Caco-2 (cell line): Measurements from ENCODE around the gene ACAT2. TPM values are rescaled to one million over a fixed set of nuclear protein-coding genes. Genes with fewer than 3 reads are reported as not detected.
A peak's percentile ranks its signal among the peaks of the same experiment; 100 is the strongest.

Experiments used
- BruUV-seq: library from RNA; stranded (reverse); fragments of 400-500 nt; replicated peaks from 2 replicates; lab custom pipeline; 2021; lab: Mats Ljungman, UMichigan
- CTCF ChIA-PET: fragments of 300-600 bp; sonication (Branson Sonifier 250); formaldehyde crosslinking; loops from one replicate; lab custom pipeline; 2022; ENCODE audit warnings: antibody characterized with exemption; lab: Charles Lee
- POLR2A ChIA-PET: fragments of 300-600 bp; sonication (Branson Sonifier 250); formaldehyde crosslinking; loops from one replicate; lab custom pipeline; 2022; ENCODE audit warnings: antibody characterized with exemption; lab: Charles Lee
- DNase-seq, 2 experiments: peaks; one replicate each; pipeline versions ENCODE4 v3.0.0 to v3.0.0-alpha.2; 2020 to 2022
- H3K27me3 ChIP-seq: replicated peaks from 2 replicates; pipeline ENCODE4 v1.6.0; 2011; ENCODE audit warnings: low read length; ENCODE audit not compliant: control insufficient read depth, insufficient read depth
- H3K36me3 ChIP-seq: 2 replicates; pipeline ENCODE4 v1.5.1; 2011; ENCODE audit warnings: low read length; ENCODE audit not compliant: control insufficient read depth, insufficient read depth
- H3K4me1 ChIP-seq: fragments of 250-450 bp; sonication (Bioruptor Pico); 2 replicates; pipeline ENCODE4 v1.5.1; 2020; ENCODE audit warnings: mild to moderate bottlenecking
- H3K4me3 ChIP-seq: 2 replicates; pipeline ENCODE4 v1.5.1; 2011; ENCODE audit warnings: low read depth, mild to moderate bottlenecking, control low read depth, low read length
- H3K9me3 ChIP-seq: fragments of 250-450 bp; sonication (Bioruptor Pico); 2 replicates; pipeline ENCODE4 v1.5.1; 2020; ENCODE audit warnings: mild to moderate bottlenecking, moderate library complexity
- H3K27ac Mint-ChIP-seq: one replicate; pipeline ENCODE4 v1.8.0; 2022; ENCODE audit warnings: mixed read lengths; ENCODE audit not compliant: unreplicated experiment
- H3K27me3 Mint-ChIP-seq: one replicate; pipeline ENCODE4 v1.8.0; 2022; ENCODE audit warnings: mixed read lengths; ENCODE audit not compliant: insufficient read depth, unreplicated experiment
- H3K36me3 Mint-ChIP-seq: one replicate; pipeline ENCODE4 v1.8.0; 2022; ENCODE audit warnings: mild to moderate bottlenecking, mixed read lengths; ENCODE audit not compliant: insufficient read depth, unreplicated experiment
- H3K4me1 Mint-ChIP-seq: one replicate; pipeline ENCODE4 v1.8.0; 2022; ENCODE audit warnings: low read depth, mixed read lengths; ENCODE audit not compliant: unreplicated experiment
- H3K4me3 Mint-ChIP-seq: one replicate; pipeline ENCODE4 v1.8.0; 2022; ENCODE audit warnings: mild to moderate bottlenecking, moderate library complexity, mixed read lengths; ENCODE audit not compliant: unreplicated experiment
- H3K9me3 Mint-ChIP-seq: one replicate; pipeline ENCODE4 v1.8.0; 2022; ENCODE audit warnings: mixed read lengths; ENCODE audit not compliant: unreplicated experiment
- CTCF ChIP-seq, 2 experiments: fragments of 200-600 bp in 1 of 2; IDR thresholded peaks; 1 replicate in 1 of 2; 2 replicates in 1 of 2; pipeline versions ENCODE4 v1.5.1 to v1.8.0; 2011 to 2022; ENCODE audit warnings: antibody characterized with exemption in 1 of 2, control low read depth in 1 of 2, inconsistent platforms in 1 of 2, low read depth in 1 of 2, low read length in 1 of 2, mild to moderate bottlenecking in 1 of 2, moderate library complexity in 1 of 2; ENCODE audit not compliant: insufficient read depth in 1 of 2, severe bottlenecking in 1 of 2, unreplicated experiment in 1 of 2
- intact Hi-C: fragments of 100-400 bp; cut with micrococcal nuclease; formaldehyde crosslinking; loops from one replicate; pipeline ENCODE4 v1.10.0; 2022; ENCODE audit not compliant: unreplicated experiment
- total RNA-seq: library from RNA; stranded (reverse); gene quantifications from 2 replicates; pipeline ENCODE4 v1.2.3, GENCODE V29; 2022

The ACAT2 gene
- total RNA-seq, 1 experiment from 2014 or later, result 131 TPM

- Mint-ChIP-seq H3K36me3 (peaks cover 10% of the 10 kb centered on the region), H3K27ac (peak overlapping the region; percentile 81), H3K4me3 (peak overlapping the region; percentile 27), H3K9me3 (no peaks in the 10 kb centered on the region), H3K27me3 (no peaks in the 10 kb centered on the region), H3K4me1 (peaks cover 27% of the 10 kb centered on the region)
- DNase-seq, result peak; percentile 69 to 71
- ChIA-PET POLR2A (interaction anchor here (0.5 to 3.2 kb wide), 4 partner anchors 14 to 585 kb away, joined by 3 to 42 read pairs (median 8); partner anchors contain the start of genes MRPL18, TCP1 and WTAP), CTCF (interaction anchor here (0.5 to 1.2 kb wide), 6 partner anchors 17 to 1118 kb away, joined by 3 to 7 read pairs (median 3); partner anchors contain the start of genes MRPL18 and TCP1)
- Histone ChIP-seq H3K4me1 (peaks cover 42% of the 10 kb centered on the region), H3K9me3 (no peaks in the 10 kb centered on the region), H3K4me3 (no peak overlapping the region), H3K36me3 (no peaks in the 10 kb centered on the region), H3K27me3 (no peaks in the 10 kb centered on the region)
- TSS peak; percentile 34 for BruUV-seq
- intact Hi-C loops, result loop anchor here (1.0 to 5.0 kb wide), 4 partner anchors 17 to 100 kb away; partner anchors contain the start of genes ACAT2 and MRPL18
- TF ChIP-seq CTCF (IDR thresholded peaks at IDR 0.05; ENCODE audit: insufficient read depth in 1 of 2, low read depth in 1 of 2, low read length in 1 of 2, severe bottlenecking in 1 of 2, unreplicated experiment in 1 of 2), result no peak
Measured at GRCh38 chr6:159807150-159807858, 45.5 kb downstream of the ACAT2 start.

- Mint-ChIP-seq H3K4me1 (peaks cover 21% of the 10 kb centered on the region), H3K4me3 (no peak overlapping the region), H3K9me3 (no peaks in the 10 kb centered on the region), H3K27ac (peak overlapping the region; percentile 71), H3K27me3 (no peaks in the 10 kb centered on the region), H3K36me3 (peaks cover 10% of the 10 kb centered on the region)
- intact Hi-C loops, result loop anchor here (5.0 kb wide), 2 partner anchors 44 to 99 kb away; no protein-coding TSS in a partner anchor
- DNase-seq, result no peak
- Histone ChIP-seq H3K36me3 (no peaks in the 10 kb centered on the region), H3K27me3 (no peaks in the 10 kb centered on the region), H3K4me3 (no peak overlapping the region), H3K4me1 (peaks cover 42% of the 10 kb centered on the region), H3K9me3 (no peaks in the 10 kb centered on the region)
- CTCF ChIA-PET, result interaction anchor here (0.7 kb wide), 1 partner anchor 1195 kb away, joined by 3 read pairs; no protein-coding TSS in a partner anchor
- BruUV-seq, result no TSS peak
- no peak for TF ChIP-seq CTCF (IDR thresholded peaks at IDR 0.05; ENCODE audit: insufficient read depth in 1 of 2, low read depth in 1 of 2, low read length in 1 of 2, severe bottlenecking in 1 of 2, unreplicated experiment in 1 of 2)
- POLR2A ChIA-PET, result interaction anchor here (0.6 kb wide), 1 partner anchor 243 kb away, joined by 7 read pairs; no protein-coding TSS in a partner anchor
Measured at GRCh38 chr6:159808647-159809046, 46.8 kb downstream of the ACAT2 start.

- Mint-ChIP-seq H3K4me3 (no peak overlapping the region), H3K4me1 (peaks cover 21% of the 10 kb centered on the region), H3K27ac (peak overlapping the region; percentile 71), H3K36me3 (peaks cover 10% of the 10 kb centered on the region), H3K9me3 (no peaks in the 10 kb centered on the region), H3K27me3 (no peaks in the 10 kb centered on the region)
- Histone ChIP-seq H3K27me3 (no peaks in the 10 kb centered on the region), H3K4me3 (no peak overlapping the region), H3K4me1 (peaks cover 42% of the 10 kb centered on the region), H3K36me3 (no peaks in the 10 kb centered on the region), H3K9me3 (no peaks in the 10 kb centered on the region)
- no peak for DNase-seq
- intact Hi-C loops, result loop anchor here (5.0 kb wide), 2 partner anchors 43 to 98 kb away; no protein-coding TSS in a partner anchor
- no peak for TF ChIP-seq CTCF (IDR thresholded peaks at IDR 0.05; ENCODE audit: insufficient read depth in 1 of 2, low read depth in 1 of 2, low read length in 1 of 2, severe bottlenecking in 1 of 2, unreplicated experiment in 1 of 2)
- BruUV-seq, result no TSS peak
- POLR2A ChIA-PET, result interaction anchor here (0.6 kb wide), 1 partner anchor 243 kb away, joined by 7 read pairs; no protein-coding TSS in a partner anchor
- CTCF ChIA-PET, result interaction anchor here (0.7 kb wide), 1 partner anchor 1194 kb away, joined by 3 read pairs; no protein-coding TSS in a partner anchor
Measured at GRCh38 chr6:159809149-159809548, 47.3 kb downstream of the ACAT2 start.
